Neuronal stem cell (in vitro differentiated cells): ENCODE measurements around the gene TGIF2.
A peak's percentile ranks its signal among the peaks of the same experiment; 100 is the strongest.

Experiments used
- DNase-seq: peaks from one replicate; pipeline ENCODE4 v3.0.0-alpha.2; 2013; ENCODE audit warnings: low spot score
- H2AFZ ChIP-seq: one replicate; pipeline ENCODE4 v1.6.1; 2013; ENCODE audit warnings: mild to moderate bottlenecking, low read length, inconsistent platforms
- H2AK5ac ChIP-seq: 2 replicates; pipeline ENCODE4 v1.6.1; 2013; ENCODE audit warnings: low read depth, mild to moderate bottlenecking, inconsistent platforms, low read length, moderate library complexity, mixed read lengths
- H2BK120ac ChIP-seq: 2 replicates; pipeline ENCODE4 v1.6.1; 2013; ENCODE audit warnings: low read depth, mild to moderate bottlenecking, inconsistent platforms, low read length, moderate library complexity, mixed read lengths
- H2BK12ac ChIP-seq: one replicate; pipeline ENCODE4 v1.6.1; 2013; ENCODE audit warnings: low read length, inconsistent platforms
- H2BK15ac ChIP-seq: 2 replicates; pipeline ENCODE4 v1.6.1; 2013; ENCODE audit warnings: mild to moderate bottlenecking, low read length, inconsistent platforms, mixed read lengths
- H2BK5ac ChIP-seq: one replicate; pipeline ENCODE4 v1.6.1; 2013; ENCODE audit warnings: inconsistent platforms, mild to moderate bottlenecking, low read length, moderate library complexity
- H3K14ac ChIP-seq: one replicate; pipeline ENCODE4 v1.6.1; 2013; ENCODE audit warnings: low read length, inconsistent platforms
- H3K18ac ChIP-seq: 2 replicates; pipeline ENCODE4 v1.6.1; 2013; ENCODE audit warnings: low read length, inconsistent platforms
- H3K23ac ChIP-seq: 2 replicates; pipeline ENCODE4 v1.6.1; 2013; ENCODE audit warnings: low read depth, mild to moderate bottlenecking, mixed read lengths, low read length, inconsistent platforms; ENCODE audit not compliant: poor library complexity
- H3K27ac ChIP-seq: replicated peaks from 3 replicates; pipeline ENCODE4 v1.5.1; 2013; ENCODE audit warnings: low read length, inconsistent platforms
- H3K27me3 ChIP-seq, 3 experiments: 2 replicates each; pipeline ENCODE4 v1.6.1; 2013; ENCODE audit warnings: low read length in 3 of 3, mild to moderate bottlenecking in 2 of 3, inconsistent platforms in 1 of 3, low read depth in 1 of 3, mixed read lengths in 1 of 3, moderate library complexity in 1 of 3; ENCODE audit not compliant: control insufficient read depth in 3 of 3, insufficient read depth in 3 of 3
- H3K36me3 ChIP-seq, 2 donors: replicated peaks in 1 of 2; 2 replicates each; pipeline ENCODE4 v1.6.1; 2013; ENCODE audit warnings: low read length in 2 of 2; ENCODE audit not compliant: control insufficient read depth in 2 of 2, insufficient read depth in 2 of 2
- H3K4ac ChIP-seq: 2 replicates; pipeline ENCODE4 v1.6.1; 2013; ENCODE audit warnings: inconsistent platforms, mild to moderate bottlenecking, low read length, moderate library complexity
- H3K4me1 ChIP-seq, 2 donors: 1 replicate in 1 of 2; 2 replicates in 1 of 2; pipeline ENCODE4 v1.6.1; 2013; ENCODE audit warnings: low read length in 2 of 2, low read depth in 1 of 2; ENCODE audit not compliant: control insufficient read depth in 2 of 2, insufficient read depth in 1 of 2
- H3K4me2 ChIP-seq: one replicate; pipeline ENCODE4 v1.6.1; 2013; ENCODE audit warnings: mild to moderate bottlenecking, low read length, inconsistent platforms; ENCODE audit not compliant: insufficient read depth, poor library complexity, severe bottlenecking
- H3K4me3 ChIP-seq, 2 donors: 2 replicates each; pipeline ENCODE4 v1.5.1; 2013; ENCODE audit warnings: low read length in 2 of 2, mild to moderate bottlenecking in 2 of 2, inconsistent platforms in 1 of 2, moderate library complexity in 1 of 2
- H3K79me1 ChIP-seq: one replicate; pipeline ENCODE4 v1.6.1; 2013; ENCODE audit warnings: low read depth, mild to moderate bottlenecking, inconsistent platforms, low read length, moderate library complexity
- H3K9ac ChIP-seq: one replicate; pipeline ENCODE4 v1.6.1; 2013; ENCODE audit warnings: mild to moderate bottlenecking, low read depth, low read length, inconsistent platforms; ENCODE audit not compliant: poor library complexity
- H3K9me3 ChIP-seq, 2 donors: replicated peaks in 1 of 2; 2 replicates each; pipeline versions ENCODE3 to v1.6.1; 2013; ENCODE audit warnings: low read length in 2 of 2, mild to moderate bottlenecking in 2 of 2, inconsistent platforms in 1 of 2, low read depth in 1 of 2, mixed read lengths in 1 of 2, moderate library complexity in 1 of 2; ENCODE audit not compliant: control insufficient read depth in 2 of 2, insufficient read depth in 1 of 2
- H4K8ac ChIP-seq: one replicate; pipeline ENCODE4 v1.6.1; 2013; ENCODE audit warnings: low read depth, mild to moderate bottlenecking, inconsistent platforms, low read length, moderate library complexity
- H4K91ac ChIP-seq: one replicate; pipeline ENCODE4 v1.6.1; 2013; ENCODE audit warnings: low read length, low read depth, mild to moderate bottlenecking, inconsistent platforms; ENCODE audit not compliant: poor library complexity
- WGBS, 2 donors: extraction: QIAGEN DNeasy Blood & Tissue Kit; methylation state at CpG; one replicate each; pipeline ENCODE4 v1.1.7; 2013; ENCODE audit warnings: missing lambda C conversion rate in 2 of 2, mixed read lengths in 1 of 2; ENCODE audit not compliant: insufficient read length in 2 of 2, insufficient replicate concordance in 1 of 2; ENCODE audit errors: extremely low coverage in 2 of 2; 5-methylcytosine and 5-hydroxymethylcytosine counted together

The TGIF2 gene

DNA sequence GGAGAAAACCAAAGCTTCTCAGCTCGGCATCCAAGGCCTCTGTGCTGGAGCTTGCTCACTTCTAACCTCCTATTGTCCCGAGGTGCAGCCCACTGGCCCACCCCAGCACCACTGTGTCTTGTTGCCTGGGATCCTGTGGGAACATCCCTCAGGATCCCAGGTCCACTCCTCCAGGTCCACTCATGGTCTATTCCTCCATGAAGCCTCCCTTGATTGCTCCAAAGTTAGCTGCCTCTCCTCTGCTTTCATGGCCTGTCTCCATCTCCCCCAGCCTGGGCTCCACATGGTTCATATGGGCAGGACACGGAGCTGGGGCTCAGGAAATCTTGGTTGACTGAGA, 58.7 kb downstream of the TGIF2 start:
- H3K4me2 ChIP-seq: no peak overlapping the region
- H2BK120ac ChIP-seq: no peak overlapping the region
- peaks cover 0 to 5% (median 0%) of the 10 kb centered on the region in 3 experiments for H3K27me3 ChIP-seq
- peak overlapping the region; percentile 68 for H2AK5ac ChIP-seq
- H2BK15ac ChIP-seq: peak overlapping the region; percentile 6
- H3K36me3 ChIP-seq: no peaks in the 10 kb centered on the region
- H2BK5ac ChIP-seq: no peak overlapping the region
- no peak overlapping the region for H3K4me3 ChIP-seq
- H3K18ac ChIP-seq: peak overlapping the region; percentile 16
- H3K9me3 ChIP-seq: no peaks in the 10 kb centered on the region
- H3K79me1 ChIP-seq: peaks cover 3% of the 10 kb centered on the region
- H4K91ac ChIP-seq: no peak overlapping the region
- no peak overlapping the region for H2BK12ac ChIP-seq
- H3K4me1 ChIP-seq: peaks cover 0 to 6% of the 10 kb centered on the region in 2 donors
- WGBS, 2 donors: no CpG with 5 or more reads among the region's 3 CpGs
- no peak for DNase-seq
- H3K9ac ChIP-seq: no peak overlapping the region
- H3K27ac ChIP-seq: no peak overlapping the region
- H2AFZ ChIP-seq: no peak overlapping the region
- no peak overlapping the region for H3K23ac ChIP-seq
- H3K14ac ChIP-seq: no peak overlapping the region
- H3K4ac ChIP-seq: no peak overlapping the region
- H4K8ac ChIP-seq: no peak overlapping the region

DNA sequence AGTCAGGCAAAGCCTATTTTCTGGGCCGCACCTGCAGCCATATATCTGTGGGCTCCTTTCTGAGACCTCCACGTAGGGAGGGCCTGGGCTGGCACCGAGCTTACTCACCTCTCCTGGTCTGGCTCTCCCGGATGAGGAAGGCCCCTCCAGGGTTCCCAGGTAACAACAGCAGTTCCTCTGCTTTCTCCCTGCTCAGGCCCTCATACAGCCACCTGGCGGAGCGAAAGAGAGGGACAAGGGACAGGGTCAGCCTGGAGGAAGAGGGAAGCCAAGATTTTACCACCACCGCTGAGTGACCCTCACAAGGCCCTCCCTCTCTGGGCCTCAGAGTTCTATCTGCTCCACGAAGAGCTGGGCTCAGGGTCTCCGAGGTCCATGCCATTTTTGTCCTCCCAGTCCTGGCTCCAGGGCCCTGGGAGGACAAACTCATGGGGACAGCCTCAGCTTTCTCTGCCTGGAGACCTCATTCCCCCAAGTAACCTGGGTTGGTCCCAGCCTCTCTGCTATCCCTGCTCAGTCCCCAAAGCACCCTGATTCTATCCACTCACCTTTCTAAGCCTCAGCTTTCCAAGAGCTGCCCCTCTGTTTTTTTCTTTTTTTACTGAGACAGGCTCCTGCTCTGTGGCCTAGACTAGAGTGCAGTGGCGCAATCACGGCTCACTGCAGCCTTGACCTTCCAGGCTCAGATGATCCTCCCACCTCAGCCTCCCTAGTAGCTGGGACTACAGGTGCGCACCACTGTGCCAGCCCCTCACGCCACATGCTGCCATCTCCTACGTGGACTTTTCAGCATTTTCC, 59.3 kb downstream of the TGIF2 start:
- Histone ChIP-seq H3K23ac (no peak overlapping the region), H3K27me3 (peaks cover 0 to 5% (median 0%) of the 10 kb centered on the region in 3 experiments), H3K4me3 (no peak overlapping the region), H4K8ac (no peak overlapping the region), H3K9ac (no peak overlapping the region), H3K4me1 (peaks cover 0 to 6% of the 10 kb centered on the region in 2 donors), H2AFZ (no peak overlapping the region), H3K4me2 (no peak overlapping the region), H2BK15ac (peak overlapping the region; percentile 16), H3K14ac (no peak overlapping the region), H3K18ac (peak overlapping the region; percentile 48), H2AK5ac (peak overlapping the region; percentile 68), H3K4ac (no peak overlapping the region), H3K36me3 (no peaks in the 10 kb centered on the region), H3K79me1 (peaks cover 3% of the 10 kb centered on the region), H2BK5ac (no peak overlapping the region), H2BK120ac (no peak overlapping the region), H3K9me3 (no peaks in the 10 kb centered on the region), H3K27ac (no peak overlapping the region), H4K91ac (no peak overlapping the region), H2BK12ac (no peak overlapping the region)
- no peak for DNase-seq
- WGBS, 2 donors: no CpG with 5 or more reads among the region's 14 CpGs

DNA sequence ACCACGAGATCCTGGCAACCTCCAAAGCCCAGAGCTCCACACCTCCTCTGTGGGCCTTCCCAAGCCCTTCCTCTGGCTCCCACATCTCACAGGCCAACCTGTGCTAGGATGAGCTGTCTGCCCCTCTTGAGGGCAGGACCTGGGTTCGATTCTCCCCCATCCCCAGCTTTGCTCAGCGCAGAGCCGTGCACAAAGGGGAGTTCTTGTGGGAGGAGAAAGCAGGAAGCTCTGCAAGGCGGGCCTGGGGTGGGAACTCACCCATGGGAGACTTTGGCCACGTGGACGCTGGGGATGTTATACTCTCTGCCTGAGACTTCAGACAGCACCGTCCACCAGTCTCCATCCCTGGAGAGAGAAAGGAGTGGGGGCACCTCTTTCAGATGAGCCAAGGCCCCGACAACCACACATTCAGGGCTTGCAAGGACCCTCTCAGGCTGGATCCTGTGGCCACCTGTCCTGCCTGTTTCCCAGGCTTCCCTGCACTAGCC, 59.9 kb downstream of the TGIF2 start:
- Histone ChIP-seq H3K4ac (no peak overlapping the region), H3K23ac (no peak overlapping the region), H3K36me3 (no peaks in the 10 kb centered on the region), H3K4me3 (no peak overlapping the region), H3K14ac (no peak overlapping the region), H3K9me3 (no peaks in the 10 kb centered on the region), H2AFZ (no peak overlapping the region), H2AK5ac (peak overlapping the region; percentile 8), H3K27me3 (peaks cover 0 to 5% (median 0%) of the 10 kb centered on the region in 3 experiments), H2BK120ac (no peak overlapping the region), H3K18ac (peak overlapping the region; percentile 80), H4K91ac (no peak overlapping the region), H3K79me1 (peaks cover 3% of the 10 kb centered on the region), H2BK12ac (no peak overlapping the region), H2BK15ac (peak overlapping the region; percentile 16), H2BK5ac (no peak overlapping the region), H3K4me2 (no peak overlapping the region), H3K27ac (no peak overlapping the region), H3K9ac (no peak overlapping the region), H4K8ac (no peak overlapping the region), H3K4me1 (peaks cover 0 to 6% of the 10 kb centered on the region in 2 donors)
- no peak for DNase-seq
- no CpG with 5 or more reads among the region's 9 CpGs for WGBS, 2 donors

DNA sequence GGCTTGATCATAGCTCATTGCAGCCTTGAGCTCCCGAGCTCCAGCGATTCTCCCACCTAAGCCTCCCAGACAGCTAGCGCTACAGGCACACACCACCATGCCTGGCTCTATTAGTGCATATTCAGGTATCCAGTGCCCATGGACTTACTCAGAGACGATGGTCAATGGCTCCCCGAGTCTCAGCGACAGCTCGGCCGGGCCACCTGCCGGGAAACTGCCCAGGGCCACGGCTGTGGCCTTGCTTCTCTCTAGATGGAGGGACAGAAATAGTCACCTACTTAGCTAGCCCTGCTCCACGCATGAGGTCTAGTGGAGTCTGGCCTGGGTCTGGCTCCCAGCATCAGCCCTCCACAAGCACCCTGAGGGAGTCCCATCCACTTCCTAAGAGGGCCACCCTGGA, 60.9 kb downstream of the TGIF2 start:
- Histone ChIP-seq H3K23ac (no peak overlapping the region), H3K79me1 (peaks cover 3% of the 10 kb centered on the region), H2AK5ac (no peak overlapping the region), H4K91ac (no peak overlapping the region), H3K36me3 (no peaks in the 10 kb centered on the region), H2BK15ac (no peak overlapping the region), H2BK12ac (no peak overlapping the region), H3K27me3 (peaks cover 0 to 5% (median 0%) of the 10 kb centered on the region in 3 experiments), H3K18ac (no peak overlapping the region), H4K8ac (no peak overlapping the region), H3K9me3 (no peaks in the 10 kb centered on the region), H3K14ac (no peak overlapping the region), H3K4me3 (no peak overlapping the region), H3K4me2 (no peak overlapping the region), H2BK120ac (no peak overlapping the region), H3K4me1 (peaks cover 0 to 6% of the 10 kb centered on the region in 2 donors), H3K9ac (no peak overlapping the region), H2AFZ (no peak overlapping the region), H2BK5ac (no peak overlapping the region), H3K4ac (no peak overlapping the region), H3K27ac (no peak overlapping the region)
- DNase-seq: no peak
- WGBS, 2 donors: no CpG with 5 or more reads among the region's 11 CpGs
